SKM-1 (cell line): ENCODE measurements around the gene PCGF3.
"Not testable (repeated sequence)": the region's sequence is repeated elsewhere in the genome, so short reads cannot be mapped to it uniquely, and the experiment has no call there.

Experiments
- DNase-seq: peaks from one replicate; lab custom pipeline; 2025; ENCODE audit not compliant: unreplicated experiment; lab: John Stamatoyannopoulos, UW

PCGF3 gene

DNA sequence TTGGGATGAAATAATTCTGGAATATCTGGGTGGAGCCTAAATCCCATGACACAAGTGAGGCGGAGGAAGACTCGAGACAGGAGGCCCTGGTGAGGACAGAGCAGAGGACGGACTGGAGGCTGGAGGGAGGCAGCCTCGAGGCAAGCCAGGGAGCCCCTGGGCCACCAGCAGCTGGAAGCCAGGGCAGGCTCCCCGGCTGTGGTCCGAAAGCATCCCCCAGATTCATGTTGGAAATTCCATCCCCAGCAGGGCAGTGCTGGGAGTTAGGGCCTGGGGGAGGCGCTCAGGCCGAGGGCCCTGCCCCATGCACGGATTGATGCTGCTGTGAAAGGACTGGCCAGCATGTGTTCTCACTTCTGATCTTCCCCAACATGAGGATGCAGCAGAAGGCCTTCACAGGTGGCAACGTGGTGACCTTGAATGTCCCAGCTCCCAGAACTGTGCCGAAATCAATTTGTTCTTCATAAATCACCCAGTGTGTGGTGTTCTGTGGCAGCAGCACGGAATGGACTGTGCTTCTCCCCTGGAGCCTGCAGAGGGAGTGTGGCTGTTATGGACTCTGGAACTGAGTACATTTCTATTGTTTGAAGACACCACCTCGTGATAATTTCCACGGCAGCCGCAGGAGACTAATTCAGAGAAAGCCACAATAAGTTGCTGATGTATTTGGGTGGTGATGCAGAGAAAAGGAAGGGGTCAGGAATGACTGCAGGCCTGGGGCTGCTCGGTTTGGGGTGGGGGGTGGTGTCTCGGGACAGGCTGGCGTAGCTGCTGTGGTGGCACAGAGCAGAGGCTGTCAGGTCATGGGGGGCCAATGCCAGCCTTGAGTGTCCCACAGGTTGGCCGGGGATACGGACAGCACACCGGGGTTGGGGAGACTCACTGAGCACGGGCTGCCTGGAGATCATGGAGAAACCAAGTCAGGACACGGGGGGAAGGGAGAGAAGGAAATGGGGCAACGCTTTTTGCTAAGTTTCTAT is 56.9 kb downstream of the PCGF3 start:
- no peak for DNase-seq

GRCh38 chr4:763191-763810 is 57.7 kb downstream of the PCGF3 start:
- DNase-seq: no peak

- DNase-seq: no peak
These were observed 58.3 kb downstream of the PCGF3 start for GRCh38 chr4:763922-764321.

DNA sequence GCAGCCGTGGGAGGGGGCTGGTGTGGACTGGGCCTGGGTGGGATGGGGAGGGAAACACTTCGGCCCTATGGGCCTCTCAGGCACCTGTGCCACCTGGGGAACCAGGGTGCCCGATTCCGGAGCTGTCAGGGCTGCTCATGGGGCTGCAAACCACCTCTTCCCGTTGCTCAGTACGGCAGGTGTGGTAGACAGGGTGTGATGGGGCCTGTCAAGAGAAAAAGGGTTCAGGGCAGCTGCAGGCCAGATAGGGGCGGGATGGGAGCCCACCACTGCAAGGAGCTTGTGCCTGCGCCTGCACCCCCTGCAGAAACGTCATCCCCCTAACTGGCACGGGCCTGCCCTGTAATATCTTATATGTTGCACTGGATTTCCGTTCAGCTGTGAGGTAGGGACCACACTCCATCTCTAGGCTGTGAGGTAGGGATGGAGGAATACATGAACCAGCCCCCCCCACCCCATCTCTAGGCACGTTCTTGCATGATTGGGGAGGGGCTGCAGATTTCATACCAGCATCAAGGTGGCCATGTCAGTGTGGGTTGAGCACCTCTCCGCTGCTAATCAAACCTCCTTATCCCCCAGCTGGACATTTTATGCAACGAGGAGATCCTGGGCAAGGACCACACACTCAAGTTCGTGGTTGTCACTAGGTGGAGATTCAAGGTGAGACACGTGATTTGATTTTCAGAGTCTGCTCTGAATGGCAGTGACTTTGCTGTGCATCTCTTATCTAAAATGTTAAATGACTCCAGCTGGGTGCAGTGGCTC is 59.0 kb downstream of the PCGF3 start:
- no peak for DNase-seq

- DNase-seq: no peak
These were observed 60.5 kb downstream of the PCGF3 start for GRCh38 chr4:766152-766515.

DNA sequence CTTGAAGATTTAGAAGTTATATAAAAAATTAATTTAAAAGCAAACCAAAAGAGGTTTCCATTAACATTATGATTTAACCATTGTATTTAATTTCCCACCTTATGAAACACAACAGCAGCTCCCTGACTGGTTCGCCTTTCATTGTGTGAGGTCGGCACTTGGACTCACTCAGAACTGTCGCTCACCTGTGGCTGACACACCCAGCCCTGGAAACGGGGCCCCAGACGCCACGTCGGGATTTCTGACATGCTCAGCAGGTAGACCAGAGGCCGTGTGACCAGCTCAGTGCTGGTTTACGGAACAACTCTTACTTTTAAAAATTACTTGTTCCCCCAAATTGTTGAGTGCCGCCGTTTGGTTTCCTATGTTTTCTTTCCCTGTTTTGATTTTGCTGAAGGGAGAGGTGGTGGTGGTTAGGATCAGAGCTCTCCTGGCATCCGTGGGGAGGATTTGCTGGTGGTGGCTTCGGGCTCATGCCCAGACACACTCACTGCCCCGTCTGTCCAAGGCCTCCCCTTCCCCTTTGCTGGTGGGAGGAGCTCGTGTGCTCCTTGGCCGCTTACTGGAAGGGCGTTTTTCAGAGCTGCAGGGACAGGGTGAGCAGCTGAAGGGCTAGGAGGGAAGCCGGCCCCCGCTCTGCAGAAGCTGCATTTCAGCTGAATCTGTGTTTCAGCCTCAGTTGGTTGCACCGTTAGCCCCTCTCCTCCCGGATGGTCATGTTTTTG is 61.1 kb downstream of the PCGF3 start:
- no peak for DNase-seq

GRCh38 chr4:768076-768475 is 62.4 kb downstream of the PCGF3 start:
- DNase-seq: no peak

DNA sequence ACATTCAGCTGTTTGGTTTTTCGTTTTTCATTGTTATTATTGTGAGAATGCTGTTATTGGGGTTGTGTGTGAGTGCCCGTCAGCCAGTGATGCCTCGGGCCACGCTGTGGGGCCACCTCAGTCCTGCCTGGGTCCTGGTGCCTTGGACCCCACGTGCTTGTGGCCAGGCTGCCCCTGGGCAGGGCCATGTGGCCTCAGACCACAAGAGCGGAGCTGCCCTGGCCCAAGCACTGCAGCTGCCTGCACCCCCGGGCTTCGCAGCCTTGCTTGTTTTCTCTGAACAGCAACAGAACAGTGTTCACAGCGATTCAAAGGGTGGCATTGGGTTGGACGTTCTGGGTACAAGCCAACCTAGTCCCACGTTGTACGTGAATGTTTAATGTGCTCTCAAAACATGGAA is 63.4 kb downstream of the PCGF3 start:
- DNase-seq: no peak

DNA sequence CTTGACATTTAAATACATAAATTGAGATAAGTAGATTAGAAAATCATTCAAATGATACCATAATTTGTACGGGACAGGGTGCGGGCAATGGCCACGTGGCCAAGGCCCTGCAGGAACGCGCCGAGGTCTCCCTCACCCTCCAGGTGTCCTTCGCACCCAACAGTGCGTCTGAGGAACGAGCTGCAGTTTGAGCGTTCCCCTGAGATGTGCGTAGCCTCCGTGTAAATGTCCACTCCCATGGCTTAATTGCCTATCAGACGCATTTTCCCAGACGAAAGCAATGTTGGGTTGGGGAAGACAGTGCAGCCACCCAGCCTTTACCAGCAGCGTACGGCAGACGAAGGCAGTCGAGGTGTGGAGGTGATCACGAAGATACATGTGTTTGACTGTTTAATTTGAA is 63.9 kb downstream of the PCGF3 start:
- no peak for DNase-seq

- DNase-seq: no peak
These were observed 64.4 kb downstream of the PCGF3 start for GRCh38 chr4:770022-770421.

- no peak for DNase-seq
These were observed 65.8 kb downstream of the PCGF3 start for GRCh38 chr4:771464-771863.

DNA sequence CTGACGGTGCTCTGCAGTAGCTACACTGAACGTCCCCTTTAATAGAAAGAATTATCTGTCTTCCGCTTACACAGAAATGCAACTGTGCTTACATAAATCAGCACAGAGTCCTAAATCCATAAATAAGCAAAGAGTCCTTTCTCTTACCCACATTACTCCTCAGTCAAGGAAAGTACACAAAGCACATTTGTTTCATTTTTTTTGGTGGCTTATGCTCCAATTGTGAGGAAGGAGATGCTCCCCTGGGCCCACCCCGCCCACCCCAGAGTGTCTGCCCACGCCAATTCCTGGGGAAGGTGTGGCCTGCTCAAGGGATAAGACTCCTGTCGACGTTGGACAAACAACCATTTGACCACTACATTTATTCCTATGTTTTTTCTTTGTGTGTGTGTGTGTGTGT is 66.5 kb downstream of the PCGF3 start:
- DNase-seq: no peak

DNA sequence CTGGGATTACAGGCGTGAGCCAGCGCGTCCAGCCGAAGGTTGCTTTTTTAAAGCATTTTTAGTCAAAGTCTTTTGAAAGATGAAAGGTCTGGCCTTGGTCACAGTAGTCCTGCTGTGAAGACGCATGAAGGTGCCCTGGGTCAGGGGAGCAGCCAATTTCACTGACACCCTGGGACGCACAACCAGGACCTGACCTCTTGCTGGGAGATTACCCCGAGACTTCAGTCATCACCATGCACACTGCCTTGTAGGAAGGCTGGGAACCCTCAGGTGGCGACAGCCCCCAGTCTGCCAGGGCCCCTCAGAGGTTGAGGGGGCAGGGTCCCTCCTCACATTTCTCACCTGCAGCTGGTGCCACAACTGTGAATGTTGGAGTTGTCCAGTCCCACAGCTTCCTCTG is 67.1 kb downstream of the PCGF3 start:
- DNase-seq: no peak

DNA sequence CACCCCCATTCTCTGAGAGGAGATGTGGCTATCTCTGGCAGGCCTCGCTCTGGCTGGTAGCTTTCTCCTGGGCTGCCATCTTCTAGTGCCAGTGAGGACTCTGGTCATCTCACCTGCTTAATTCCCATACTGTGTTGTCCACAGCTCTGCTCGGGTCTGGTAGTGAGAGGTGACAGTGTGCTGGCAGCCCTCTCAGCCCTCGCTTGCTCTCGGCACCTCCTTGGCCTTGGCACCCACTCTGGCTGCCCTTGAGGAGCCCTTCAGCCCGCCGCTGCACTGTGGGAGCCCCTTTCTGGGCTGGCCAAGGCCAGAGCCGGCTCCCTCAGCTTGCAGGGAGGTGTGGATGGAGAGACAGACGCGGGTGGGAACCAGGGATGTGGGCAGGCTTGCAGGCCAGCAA is 67.6 kb downstream of the PCGF3 start:
- DNase-seq: no peak

- not testable (repeated sequence) for DNase-seq
These were observed 68.9 kb downstream of the PCGF3 start for GRCh38 chr4:774419-775092.

DNA sequence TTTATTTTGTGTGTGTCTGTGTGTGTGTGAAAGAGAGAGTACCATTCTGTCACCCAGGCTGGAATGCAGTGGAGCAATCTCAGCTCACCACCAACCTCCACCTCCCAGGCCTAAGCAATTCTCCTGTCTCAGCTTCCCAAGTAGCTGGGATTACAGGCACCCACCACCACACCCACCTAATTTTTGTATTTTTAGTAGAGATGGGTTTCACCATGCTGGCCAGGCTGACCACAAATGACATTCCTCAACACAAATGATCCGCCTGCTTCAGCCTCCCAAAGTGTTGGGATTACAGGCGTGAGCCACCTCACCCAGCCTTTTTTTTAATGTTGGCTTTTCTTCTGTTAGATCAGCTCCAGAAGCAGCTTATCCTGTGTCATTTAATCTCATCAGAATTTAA is 69.9 kb downstream of the PCGF3 start:
- DNase-seq: not testable (repeated sequence)

DNA sequence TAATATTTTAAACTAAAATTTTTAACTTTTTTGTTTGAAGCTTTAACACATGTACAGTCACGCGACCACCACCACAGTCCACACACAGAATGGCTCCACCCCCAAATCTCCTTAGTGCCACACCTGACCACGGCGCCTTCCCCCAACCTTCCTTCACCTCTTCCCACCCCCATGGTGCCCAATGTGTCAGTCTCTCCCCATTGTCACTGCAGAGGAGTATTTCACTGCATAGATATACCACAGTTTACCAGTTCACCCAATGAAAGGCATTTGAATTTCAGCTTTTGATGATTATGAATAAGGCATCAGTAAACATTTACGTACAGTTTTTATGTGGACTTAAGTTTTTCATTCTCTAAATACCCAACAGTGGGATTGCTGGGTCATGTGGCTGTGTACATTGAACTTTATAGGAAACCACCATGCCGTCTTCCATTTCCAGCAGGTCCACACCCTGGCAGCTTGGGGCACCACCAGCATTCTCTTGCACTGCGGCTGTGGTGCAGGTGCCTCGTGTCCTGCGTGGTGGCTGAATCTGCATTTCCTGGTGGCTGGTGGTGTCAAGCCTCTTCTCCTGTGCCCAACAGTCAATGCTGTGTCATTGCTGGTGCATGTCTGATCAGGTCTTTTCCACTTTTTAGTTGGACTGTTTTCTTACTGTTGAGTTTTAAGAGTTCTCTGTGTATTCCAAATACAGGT is 71.3 kb downstream of the PCGF3 start:
- no peak for DNase-seq

DNA sequence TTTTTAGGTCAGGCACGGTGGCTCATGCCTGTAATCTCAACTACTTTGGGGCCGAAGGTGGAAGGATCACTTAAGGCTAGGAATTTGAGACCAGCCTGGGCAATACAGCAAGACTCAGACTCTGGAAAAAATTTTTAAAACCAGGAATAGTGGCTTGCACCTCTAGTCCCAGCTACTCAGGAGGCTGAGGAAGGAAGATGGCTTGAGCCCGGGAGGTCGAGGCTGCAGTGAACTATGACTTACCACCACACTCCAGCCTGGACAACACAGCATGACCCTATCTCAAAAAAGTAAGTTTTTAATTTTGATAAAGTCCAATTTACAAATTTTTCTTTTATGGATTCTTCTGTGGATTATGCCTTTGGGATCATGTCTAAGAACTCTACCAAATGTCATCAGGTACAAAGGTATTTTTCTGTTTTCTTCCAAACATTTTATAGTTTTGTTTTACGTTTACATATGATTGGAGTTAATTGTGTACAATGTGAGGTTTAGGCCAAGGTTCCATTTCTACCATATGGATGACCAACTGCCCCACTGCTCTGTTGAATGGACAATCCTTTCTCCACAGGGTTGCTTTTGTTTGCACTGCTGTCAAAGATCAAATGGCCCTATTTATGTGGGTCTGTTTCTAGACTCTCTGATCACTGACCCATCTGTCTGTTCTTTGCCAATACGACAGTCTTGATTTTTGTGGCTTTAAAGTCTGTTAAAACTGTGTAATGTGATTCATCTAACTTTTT is 72.1 kb downstream of the PCGF3 start:
- DNase-seq: no peak

DNA sequence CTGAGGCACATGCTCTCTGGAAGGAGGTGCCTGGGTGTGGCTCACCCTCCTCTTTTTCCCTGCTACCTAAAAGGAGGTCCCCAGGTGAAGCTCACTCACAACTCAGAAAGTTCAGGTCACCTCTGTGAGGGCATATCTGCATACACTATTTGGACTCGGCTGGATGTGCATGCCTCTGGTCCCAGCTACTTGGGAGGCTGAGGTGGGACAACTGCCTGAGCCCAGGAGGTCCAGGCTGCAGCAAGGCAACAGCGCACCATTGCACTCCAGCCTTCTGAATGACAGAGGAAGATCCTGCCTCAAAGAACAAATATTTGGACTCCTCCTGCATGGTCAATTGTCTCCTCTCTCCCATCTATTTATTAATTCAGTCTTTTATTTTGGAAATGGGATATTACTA is 73.9 kb downstream of the PCGF3 start:
- no peak for DNase-seq
